ENCODE results near the gene PDYN.

PDYN gene

GRCh38 chr20:1994627-1995026 lies 769 bp upstream of the PDYN start:
- no peak for DNase-seq (ENCODE audit: low spot score)

DNA sequence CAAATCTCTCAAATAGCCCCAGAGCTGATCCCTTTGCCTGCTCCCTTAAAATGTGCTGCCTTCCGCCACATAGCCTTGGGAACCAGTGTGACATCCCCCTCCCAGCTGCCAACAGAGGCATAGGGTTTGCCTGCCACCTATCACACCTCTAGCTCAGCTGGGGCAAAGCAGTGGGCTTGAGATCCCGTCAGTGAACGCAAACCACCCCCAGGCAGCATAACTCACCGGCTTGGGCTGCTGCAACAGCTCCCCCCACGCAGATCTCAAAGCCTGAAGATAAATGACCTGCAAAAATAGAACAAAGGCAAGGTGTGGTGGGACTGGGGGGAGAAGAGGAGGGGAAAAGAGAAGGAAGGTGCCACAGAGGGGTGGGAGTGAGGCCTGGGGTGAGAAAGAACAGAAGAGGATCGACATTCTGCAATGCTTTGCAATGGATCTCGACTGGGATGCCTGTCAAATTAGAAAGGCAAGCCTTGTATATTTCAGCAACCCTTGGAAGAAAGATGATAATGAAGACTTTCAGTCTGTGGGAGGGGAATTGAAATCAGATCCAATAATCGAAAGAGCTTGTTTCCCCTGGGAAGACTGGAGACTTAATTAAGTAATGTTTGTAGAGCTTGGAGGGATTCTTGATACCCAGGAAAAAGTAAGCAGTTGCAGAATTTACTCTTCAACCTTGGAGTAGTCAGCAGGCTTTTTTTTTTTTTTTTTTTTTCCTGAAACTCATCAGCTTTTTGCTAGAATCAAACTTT lies 1.3 kb downstream of the PDYN start:
- DNase-seq (ENCODE audit: low spot score) = no peak

- DNase-seq (ENCODE audit: low spot score) = no peak
These were observed 6.0 kb downstream of the PDYN start for GRCh38 chr20:1987826-1988225.

GRCh38 chr20:1983301-1983700 lies 10.6 kb downstream of the PDYN start:
- DNase-seq (ENCODE audit: low spot score) = no peak

DNA sequence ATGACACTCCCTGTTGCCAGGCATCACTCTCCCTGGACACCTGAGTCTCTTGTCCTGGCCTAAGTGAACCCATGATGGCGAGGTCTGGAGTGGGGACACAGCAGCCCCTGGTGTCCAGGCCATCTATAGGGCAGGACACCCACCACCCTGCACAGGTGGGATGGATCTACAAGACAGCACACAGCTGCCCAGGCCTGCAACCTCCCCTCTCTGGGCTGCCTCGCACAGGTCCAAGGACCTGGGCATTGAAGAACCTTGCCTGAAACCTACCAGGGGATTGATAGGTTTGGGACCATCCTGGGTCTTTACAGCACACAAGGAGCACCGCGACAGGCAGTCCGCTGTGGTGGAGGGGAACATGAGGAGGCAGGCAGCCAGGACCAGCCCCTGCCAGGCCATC lies 11.2 kb downstream of the PDYN start:
- DNase-seq (ENCODE audit: low spot score) = no peak

GRCh38 chr20:1979106-1979778 lies 14.6 kb downstream of the PDYN start:
- no peak for DNase-seq (ENCODE audit: low spot score)

DNA sequence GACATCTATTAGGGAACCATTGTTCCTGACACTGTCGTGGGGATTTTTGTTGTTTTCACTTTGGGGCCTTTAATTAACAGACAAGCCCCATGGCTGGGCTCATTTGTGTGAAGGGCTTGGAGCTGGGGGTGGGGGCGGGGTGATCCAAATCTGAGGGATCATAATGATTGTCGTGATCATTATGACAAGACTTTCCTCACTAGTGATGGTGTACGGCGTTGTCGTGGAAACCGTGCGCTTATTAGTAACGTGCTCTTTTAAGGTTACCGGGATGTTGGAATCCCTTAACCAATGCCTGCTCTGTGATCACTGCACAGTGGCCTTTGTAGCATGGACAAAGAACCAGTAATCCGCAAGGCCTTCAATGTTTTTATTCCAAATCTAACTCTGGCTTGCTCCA lies 18.6 kb downstream of the PDYN start:
- no peak for DNase-seq (ENCODE audit: low spot score)

DNA sequence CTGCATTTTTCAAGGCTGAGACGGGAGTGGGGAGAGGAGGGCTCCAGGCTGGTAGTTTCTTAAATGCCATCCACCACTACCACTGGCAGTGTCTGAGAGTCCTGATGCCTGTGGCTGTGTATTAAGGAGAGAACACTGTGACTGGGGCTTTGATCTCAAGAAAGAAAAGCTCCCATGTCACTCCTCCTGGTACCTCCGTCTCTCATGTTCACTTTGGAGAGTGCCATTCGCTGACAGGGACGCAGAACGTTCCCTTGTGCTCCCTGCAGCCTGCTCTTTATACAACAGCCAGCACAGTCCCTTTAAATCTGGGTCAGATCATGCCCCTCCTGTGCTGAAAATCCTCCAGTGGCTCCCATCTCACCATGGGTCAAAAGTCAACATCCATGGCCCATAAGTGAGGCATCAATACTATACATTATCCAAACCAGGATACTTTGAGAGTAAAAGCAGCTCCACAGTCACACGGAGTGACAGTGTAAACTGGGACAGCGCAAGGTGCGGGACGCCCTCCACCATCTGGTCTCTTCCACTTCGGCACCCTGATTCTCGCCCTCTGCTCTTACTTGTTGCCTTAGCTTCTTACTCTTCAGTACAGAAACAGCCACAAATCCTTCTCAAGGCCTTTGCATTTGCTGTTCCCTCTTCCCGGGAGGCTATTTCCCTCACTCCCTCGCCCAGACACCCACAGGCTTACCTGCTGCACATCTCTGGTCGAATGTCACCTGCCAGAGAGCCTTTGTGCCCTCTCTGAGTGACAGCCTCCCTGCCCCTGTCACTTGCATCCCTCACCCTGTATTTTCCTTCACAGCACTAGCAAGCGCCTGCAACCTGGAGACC lies 20.0 kb downstream of the PDYN start:
- DNase-seq (ENCODE audit: low spot score) = no peak

- DNase-seq (ENCODE audit: low spot score) = no peak
These were observed 21.8 kb downstream of the PDYN start for GRCh38 chr20:1971893-1972586.

DNA sequence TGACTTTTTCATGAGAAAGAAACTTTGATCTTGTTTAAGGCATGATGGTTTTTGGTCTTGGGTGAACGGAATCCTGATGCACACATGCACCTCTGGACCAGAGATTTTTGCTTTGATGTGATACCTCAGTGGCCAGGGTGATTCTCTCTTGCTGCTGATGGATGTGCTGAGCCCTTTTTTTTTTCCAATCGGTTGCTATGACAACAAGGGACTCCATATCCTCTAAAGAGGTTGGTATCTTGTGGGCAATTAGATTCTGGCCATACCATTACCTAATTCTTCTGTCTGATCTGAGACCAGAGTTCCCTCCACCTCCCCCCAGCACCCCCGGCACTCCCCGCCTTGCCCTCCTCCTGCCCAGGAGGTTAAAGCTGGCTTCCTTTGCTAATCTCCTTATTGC lies 24.9 kb downstream of the PDYN start:
- no peak for DNase-seq (ENCODE audit: low spot score)

DNA sequence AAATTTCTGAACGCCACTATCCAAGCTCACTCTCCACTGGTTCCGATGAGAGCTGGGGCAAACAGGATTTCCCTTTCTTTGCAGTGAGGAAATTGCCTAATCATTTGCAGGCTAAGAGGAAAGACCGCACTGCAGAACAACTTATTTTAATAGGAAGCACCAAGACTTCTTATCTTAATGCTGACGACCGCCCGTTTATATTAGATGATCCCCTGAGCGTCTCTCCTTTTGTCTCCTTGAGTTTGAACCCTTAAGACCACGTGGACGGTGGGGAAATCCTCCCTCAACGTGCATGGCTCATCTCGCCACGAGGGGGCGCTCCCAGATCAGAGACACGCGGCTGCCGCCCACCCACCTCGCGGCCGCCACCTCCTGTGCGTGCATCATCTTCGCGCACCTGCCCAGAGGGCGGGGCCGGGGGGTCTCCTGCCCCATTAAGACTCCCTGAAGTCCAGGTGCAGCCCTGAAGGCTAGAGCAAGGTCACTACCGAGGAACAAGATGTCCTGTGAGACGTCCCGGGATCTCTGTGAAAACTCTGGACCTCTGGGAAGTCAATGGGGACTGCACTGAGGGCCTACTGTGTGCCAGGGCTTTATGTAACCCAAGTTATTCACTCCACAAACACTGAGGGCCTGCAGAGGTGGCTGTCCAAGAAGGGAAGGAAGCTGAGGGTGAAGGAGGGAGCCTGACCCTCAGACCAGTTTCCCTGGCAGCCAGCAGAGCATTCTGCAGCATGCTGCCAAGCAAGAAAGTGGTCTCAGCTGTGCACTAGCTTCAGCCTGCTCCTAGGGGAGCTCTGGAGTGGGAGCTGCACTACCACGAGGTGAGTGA lies 28.1 kb downstream of the PDYN start:
- DNase-seq (ENCODE audit: low spot score) = peak; percentile 69

DNA sequence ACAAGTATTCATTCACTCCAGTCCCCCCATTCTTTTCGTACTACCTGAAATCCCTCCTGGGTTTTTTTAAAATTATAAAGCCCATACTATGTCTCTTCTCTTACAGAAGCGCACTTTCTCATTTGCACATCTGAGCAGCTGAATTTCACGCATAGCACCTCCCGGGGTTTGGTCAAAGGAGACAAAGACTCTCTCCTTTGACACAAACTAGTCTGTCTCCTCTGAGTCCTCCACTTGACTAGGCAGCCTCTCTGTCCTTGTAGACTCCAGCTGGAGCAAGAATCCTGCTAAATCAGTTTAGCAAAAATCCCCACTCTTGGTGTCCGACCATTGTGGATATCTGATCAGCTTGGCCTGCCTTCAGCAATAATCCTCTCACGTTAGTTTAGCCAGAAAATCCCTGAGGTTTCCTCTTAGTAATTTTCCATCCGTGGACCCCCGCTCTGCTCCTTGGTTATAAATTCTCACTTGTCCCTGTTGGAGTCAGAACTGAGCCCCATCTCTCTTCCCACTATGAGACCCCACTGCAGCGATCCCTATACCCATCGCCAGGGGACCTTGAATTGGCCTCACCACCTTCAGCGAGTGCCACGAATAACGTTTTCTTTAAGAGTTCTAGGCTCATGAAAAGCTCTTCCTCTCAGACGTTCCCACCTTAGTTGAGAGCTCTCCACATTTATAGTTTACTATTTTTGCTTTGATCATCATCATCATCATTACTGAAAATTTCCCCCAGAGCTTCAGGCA lies 29.0 kb downstream of the PDYN start:
- DNase-seq (ENCODE audit: low spot score) = no peak

- no peak for DNase-seq (ENCODE audit: low spot score)
These were observed 29.8 kb downstream of the PDYN start for GRCh38 chr20:1964061-1964460.

DNA sequence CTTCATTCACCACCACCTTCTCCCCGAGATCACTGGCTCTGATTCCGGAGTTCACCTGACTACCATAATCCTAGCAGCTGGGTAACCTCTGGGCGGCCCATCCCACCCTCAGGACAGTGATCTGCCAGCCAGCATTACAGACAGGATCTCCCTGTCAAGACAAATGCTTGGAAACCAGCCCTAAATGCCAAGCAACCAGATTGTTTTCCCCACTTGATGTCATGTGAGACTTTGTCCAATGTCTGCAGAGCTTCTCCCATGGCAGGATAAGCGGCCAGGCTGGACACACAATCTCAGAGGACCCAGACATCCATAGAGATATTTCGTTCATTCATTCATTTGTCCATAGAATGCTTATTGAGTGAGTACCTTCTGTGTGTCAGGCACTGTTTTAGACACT lies 32.5 kb downstream of the PDYN start:
- DNase-seq (ENCODE audit: low spot score) = no peak

DNA sequence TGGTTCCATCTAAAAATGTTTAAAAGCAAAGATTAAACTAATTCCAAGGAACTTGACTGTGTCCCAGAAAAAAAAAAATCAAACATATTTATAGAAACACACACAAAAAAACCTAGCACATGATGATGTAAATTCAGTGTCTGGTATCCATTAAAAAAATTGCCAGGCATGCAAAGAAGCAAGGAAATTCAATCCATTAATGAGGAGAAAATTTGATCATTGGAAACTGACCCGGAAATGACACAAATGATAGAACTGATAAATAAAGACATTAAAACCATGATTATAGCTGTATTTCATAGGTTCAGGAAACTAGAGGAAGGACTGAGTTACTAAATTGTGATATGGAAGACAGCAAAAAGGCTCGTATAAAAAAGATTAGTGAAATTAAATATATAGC lies 34.7 kb downstream of the PDYN start:
- DNase-seq (ENCODE audit: low spot score) = no peak

GRCh38 chr20:1958426-1958825 lies 35.4 kb downstream of the PDYN start:
- no peak for DNase-seq (ENCODE audit: low spot score)

DNA sequence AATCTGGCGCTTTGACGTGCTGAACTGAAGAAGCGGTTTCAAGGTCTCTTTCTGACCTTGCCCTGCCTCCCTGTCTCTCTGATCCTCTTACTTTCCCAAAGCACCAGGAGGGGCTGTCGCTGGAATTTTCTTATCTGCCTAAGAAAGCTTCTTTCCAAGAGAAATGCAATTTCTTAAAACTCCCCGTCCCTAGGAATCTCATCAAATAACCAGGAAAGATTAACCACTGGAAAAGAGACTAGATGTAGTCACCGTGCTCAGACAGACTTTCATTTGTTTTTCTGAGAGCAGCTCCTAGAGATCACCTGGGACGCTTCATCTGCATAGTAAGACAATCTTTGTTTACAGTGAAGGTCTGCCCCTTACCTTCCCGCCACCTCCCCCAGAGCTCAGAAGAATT lies 38.6 kb downstream of the PDYN start:
- DNase-seq (ENCODE audit: low spot score) = no peak

DNA sequence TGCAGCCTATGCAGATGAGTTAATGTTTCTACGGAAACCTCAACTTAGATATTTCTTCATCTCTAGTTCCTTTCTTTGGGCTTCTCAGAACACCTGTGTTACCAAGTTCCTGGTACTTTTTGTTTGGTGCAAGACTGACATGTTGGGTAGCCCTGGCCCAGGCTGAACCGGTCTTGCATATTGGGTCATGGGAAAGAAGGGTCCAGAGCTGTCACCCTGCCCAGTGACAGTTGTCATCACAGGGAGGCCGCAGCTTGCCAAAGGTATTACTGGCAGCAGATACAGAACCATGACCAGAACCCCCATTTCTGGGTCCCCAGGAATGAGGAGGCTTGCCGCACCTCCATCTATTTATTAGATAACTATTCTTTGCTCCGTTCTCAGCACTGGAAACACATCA lies 40.2 kb downstream of the PDYN start:
- DNase-seq (ENCODE audit: low spot score) = no peak

DNA sequence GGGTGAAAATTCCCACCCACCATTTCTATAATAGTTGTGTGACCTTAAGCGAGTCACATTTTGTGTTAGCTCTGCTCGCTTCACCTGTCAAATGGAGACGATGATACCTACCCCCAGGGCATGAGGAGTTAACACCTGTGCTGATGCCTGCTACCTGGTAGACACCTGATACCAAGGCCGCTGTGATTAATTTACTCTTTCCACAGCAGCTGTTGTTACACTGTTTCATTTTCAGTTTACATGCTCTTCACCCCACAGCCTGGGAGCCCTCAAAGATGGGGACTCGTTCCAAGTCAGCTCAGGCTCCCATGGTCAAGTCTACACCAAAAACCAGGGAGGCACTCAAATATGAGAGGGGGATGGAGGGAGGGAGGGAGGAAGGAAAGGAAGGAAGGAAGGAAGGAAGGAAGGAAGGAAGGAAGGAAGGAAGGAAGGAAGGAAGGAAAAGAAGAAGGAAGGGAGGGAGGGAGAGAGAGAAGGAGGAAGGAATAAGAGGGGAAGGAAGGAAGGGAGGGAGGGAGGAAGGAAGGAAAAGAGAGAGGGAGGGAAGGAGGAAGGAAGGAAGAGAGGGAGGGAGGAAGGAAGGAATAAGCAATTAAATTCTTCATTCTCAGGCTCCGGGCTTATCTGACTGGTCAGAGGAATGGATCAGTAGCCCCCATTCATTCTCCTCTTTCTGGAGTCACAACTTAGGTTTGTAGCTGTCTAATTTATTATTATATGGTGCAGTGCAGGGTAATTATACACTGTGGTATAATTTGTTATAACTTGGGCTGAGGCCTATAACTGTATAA lies 40.9 kb downstream of the PDYN start:
- DNase-seq (ENCODE audit: low spot score) = no peak
